A673 (cell line): ENCODE results near the gene XIRP2. TPM values are rescaled to one million over a fixed set of nuclear protein-coding genes. Genes with fewer than 3 reads are reported as not detected.

ENCODE experiments used
- BruUV-seq: library from RNA; stranded (reverse); fragments of 400-500 nt; replicated peaks from 2 replicates; lab custom pipeline; 2021; lab: Mats Ljungman, UMichigan
- CTCF ChIA-PET: fragments of 300-600 bp; sonication (Branson Sonifier 250); formaldehyde crosslinking; loops from one replicate; lab custom pipeline; 2022; ENCODE audit warnings: antibody characterized with exemption; lab: Charles Lee
- POLR2A ChIA-PET: fragments of 300-600 bp; sonication (Branson Sonifier 250); formaldehyde crosslinking; loops from one replicate; lab custom pipeline; 2022; ENCODE audit warnings: antibody characterized with exemption; ENCODE audit not compliant: low non-redundant PET; lab: Charles Lee
- DNase-seq: peaks from one replicate; pipeline ENCODE4 v3.0.0-alpha.2; 2015; ENCODE audit warnings: low spot score
- H3K27ac ChIP-seq: fragments of 200-600 bp; sonication (generic); 2 replicates; pipeline ENCODE4 v1.5.1; 2016; ENCODE audit warnings: mixed run types, low read depth, mild to moderate bottlenecking, mixed read lengths, antibody characterized with exemption, low read length; ENCODE audit not compliant: poor library complexity, severe bottlenecking
- H3K27me3 ChIP-seq: fragments of 200-600 bp; sonication (generic); replicated peaks from 2 replicates; pipeline ENCODE4 v1.6.1; 2017; ENCODE audit warnings: mixed run types, low read depth, mild to moderate bottlenecking, mixed read lengths, antibody characterized with exemption, low read length; ENCODE audit not compliant: insufficient read depth, poor library complexity
- H3K36me3 ChIP-seq: fragments of 200-600 bp; sonication (generic); 2 replicates; pipeline ENCODE4 v1.6.1; 2016; ENCODE audit warnings: mixed run types, mild to moderate bottlenecking, mixed read lengths, antibody characterized with exemption, low read length; ENCODE audit not compliant: insufficient read depth, poor library complexity, severe bottlenecking
- H3K4me1 ChIP-seq: fragments of 200-600 bp; sonication (generic); 2 replicates; pipeline ENCODE4 v1.6.1; 2017; ENCODE audit warnings: mixed run types, mild to moderate bottlenecking, mixed read lengths, antibody characterized with exemption, low read length; ENCODE audit not compliant: insufficient read depth, poor library complexity, severe bottlenecking
- H3K4me3 ChIP-seq: fragments of 200-600 bp; sonication (generic); 2 replicates; pipeline ENCODE4 v1.5.1; 2016; ENCODE audit warnings: low read depth, mixed run types, mild to moderate bottlenecking, mixed read lengths, low read length; ENCODE audit not compliant: poor library complexity, severe bottlenecking
- H3K9me3 ChIP-seq: fragments of 200-600 bp; sonication (generic); 2 replicates; pipeline ENCODE4 v1.6.1; 2016; ENCODE audit warnings: mixed run types, low read depth, mild to moderate bottlenecking, mixed read lengths, antibody characterized with exemption, low read length; ENCODE audit not compliant: poor library complexity, severe bottlenecking
- CTCF ChIP-seq: fragments of 300-800, 200-600 bp; sonication (generic); conservative IDR thresholded peaks from 2 replicates; pipeline ENCODE4 v1.5.1; 2017; ENCODE audit warnings: low read depth, mild to moderate bottlenecking, antibody characterized with exemption, low read length, moderate library complexity, mixed read lengths
- EZH2 ChIP-seq: fragments of 200-600 bp; sonication (generic); IDR thresholded peaks from 2 replicates; pipeline ENCODE4 v1.6.1; 2017; ENCODE audit warnings: borderline replicate concordance, low read depth, mild to moderate bottlenecking, mixed read lengths, antibody characterized with exemption, low read length; ENCODE audit not compliant: poor library complexity, severe bottlenecking
- intact Hi-C: fragments of 100-400 bp; cut with micrococcal nuclease; formaldehyde crosslinking; loops from one replicate; pipeline ENCODE4 v1.10.0; 2022; ENCODE audit not compliant: unreplicated experiment
- total RNA-seq: library from RNA; stranded (reverse); gene quantifications from 2 replicates; pipeline ENCODE4 v1.2.3, GENCODE V29; 2021

XIRP2 gene
- total RNA-seq, 1 experiment from 2014 or later, result 0.04 TPM

GRCh38 chr2:167289651-167290410 lies 401.6 kb downstream of the XIRP2 start:
- Histone ChIP-seq H3K4me1 (peaks cover 15% of the 10 kb centered on the region), H3K27me3 (no peaks in the 10 kb centered on the region), H3K9me3 (no peaks in the 10 kb centered on the region), H3K4me3 (no peak overlapping the region), H3K27ac (no peak overlapping the region), H3K36me3 (no peaks in the 10 kb centered on the region)
- ChIA-PET CTCF (no interaction called here), POLR2A (no interaction called here)
- intact Hi-C loops, result loop anchor here (5.0 kb wide), 1 partner anchor 42 kb away; no protein-coding TSS in a partner anchor
- no TSS peak for BruUV-seq
- TF ChIP-seq CTCF (no peak), EZH2 (no peak)
- no peak for DNase-seq

GRCh38 chr2:167292430-167293171 lies 404.3 kb downstream of the XIRP2 start, which contains the start of gene B3GALT1:
Gene B3GALT1 (plus strand): TSS chr2:167293001.
- peak within 1 kb of the TSS; percentile 72 for H3K4me3 ChIP-seq
- CTCF ChIA-PET, result interaction anchor here (1.0 to 1.2 kb wide), 2 partner anchors 29 to 776 kb away, joined by 3 to 5 read pairs; no protein-coding TSS in a partner anchor
- intact Hi-C loops, result loop anchor here (1.0 to 5.0 kb wide), 2 partner anchors 40 to 114 kb away; no protein-coding TSS in a partner anchor
- no peaks in the 10 kb centered on the region for H3K9me3 ChIP-seq
- POLR2A ChIA-PET, result interaction anchor here (0.5 kb wide), 1 partner anchor 173 kb away, joined by 5 read pairs; no protein-coding TSS in a partner anchor
- H3K27me3 ChIP-seq, result no peaks in the 10 kb centered on the region
- peaks cover 15% of the 10 kb centered on the region for H3K4me1 ChIP-seq
- no TSS peak for BruUV-seq
- H3K27ac ChIP-seq, result peak within 1 kb of the TSS; percentile 82
- peak; percentile 55 for TF ChIP-seq CTCF
- TF ChIP-seq EZH2, result no peak
- DNase-seq, result peak; percentile 96
- no peaks in the 10 kb centered on the region for H3K36me3 ChIP-seq

- CTCF ChIA-PET, result interaction anchor here (0.6 kb wide), 1 partner anchor 594 kb away, joined by 6 read pairs; no protein-coding TSS in a partner anchor
- POLR2A ChIA-PET, result interaction anchor here (0.6 kb wide), 1 partner anchor 1133 kb away, joined by 3 read pairs; no protein-coding TSS in a partner anchor
- TF ChIP-seq EZH2 (no peak), CTCF (no peak)
- H3K27ac ChIP-seq, result no peak overlapping the region
- intact Hi-C loops, result loop anchor here (5.0 kb wide), 1 partner anchor 39 kb away; no protein-coding TSS in a partner anchor
- H3K36me3 ChIP-seq, result no peaks in the 10 kb centered on the region
- peaks cover 15% of the 10 kb centered on the region for H3K4me1 ChIP-seq
- no peaks in the 10 kb centered on the region for H3K27me3 ChIP-seq
- peak overlapping the region; percentile 72 for H3K4me3 ChIP-seq
- no peaks in the 10 kb centered on the region for H3K9me3 ChIP-seq
- DNase-seq, result peak; percentile 49
- BruUV-seq, result no TSS peak
These were observed 405.0 kb downstream of the XIRP2 start for GRCh38 chr2:167293172-167293781.
